GM12874 (cell line): ENCODE measurements around the gene SOAT2.

Experiments
- CTCF ChIP-seq: IDR thresholded peaks from 2 replicates; pipeline ENCODE4 v1.5.1; 2011; ENCODE audit warnings: low read depth, mild to moderate bottlenecking, control low read depth, low read length, moderate library complexity; ENCODE audit not compliant: insufficient read depth

The SOAT2 gene

GRCh38 chr12:53082637-53083175 lies 20.6 kb upstream of the SOAT2 start:
- TF ChIP-seq CTCF, result no peak

- no peak for TF ChIP-seq CTCF
Observed at GRCh38 chr12:53086361-53086760, 16.9 kb upstream of the SOAT2 start.

GRCh38 chr12:53090105-53090504 lies 13.2 kb upstream of the SOAT2 start:
- no peak for TF ChIP-seq CTCF

GRCh38 chr12:53090554-53090953 lies 12.7 kb upstream of the SOAT2 start:
- no peak for TF ChIP-seq CTCF

- no peak for TF ChIP-seq CTCF
Observed at GRCh38 chr12:53091756-53092155, 11.5 kb upstream of the SOAT2 start.

- no peak for TF ChIP-seq CTCF
Observed at GRCh38 chr12:53093777-53094393, 9.4 kb upstream of the SOAT2 start.

- no peak for TF ChIP-seq CTCF
Observed at GRCh38 chr12:53094394-53094787, 8.9 kb upstream of the SOAT2 start.
